CD4-positive, alpha-beta T cell treated with Interleukin-6 at 100 ng/mL for 8 hours (primary cell): ENCODE results near the gene EDEM3.

Experiments
- DNase-seq: peaks from one replicate; pipeline ENCODE4 v3.0.0-alpha.2; 2020; ENCODE audit warnings: mixed read lengths, low spot score

The EDEM3 gene

GRCh38 chr1:184673305-184673704 lies 81.4 kb downstream of the EDEM3 start:
- DNase-seq: no peak

- DNase-seq: no peak
Observed at GRCh38 chr1:184672013-184672726, 82.5 kb downstream of the EDEM3 start.

GRCh38 chr1:184669391-184669790 lies 85.3 kb downstream of the EDEM3 start:
- DNase-seq: no peak

GRCh38 chr1:184665360-184665759 lies 89.3 kb downstream of the EDEM3 start:
- DNase-seq: no peak

- DNase-seq: no peak
Observed at GRCh38 chr1:184664661-184665060, 90.0 kb downstream of the EDEM3 start.

- no peak for DNase-seq
Observed at GRCh38 chr1:184664042-184664660, 90.5 kb downstream of the EDEM3 start.

- no peak for DNase-seq
Observed at GRCh38 chr1:184661801-184662200, 92.9 kb downstream of the EDEM3 start.

GRCh38 chr1:184660462-184661191 lies 94.0 kb downstream of the EDEM3 start:
- DNase-seq: no peak

GRCh38 chr1:184658055-184658454 lies 96.6 kb downstream of the EDEM3 start:
- no peak for DNase-seq

- no peak for DNase-seq
Observed at GRCh38 chr1:184656221-184656620, 98.4 kb downstream of the EDEM3 start.

GRCh38 chr1:184655185-184655584 lies 99.5 kb downstream of the EDEM3 start:
- DNase-seq: no peak

- DNase-seq: no peak
Observed at GRCh38 chr1:184650177-184650866, 104.3 kb downstream of the EDEM3 start.

GRCh38 chr1:184649451-184649888 lies 105.2 kb downstream of the EDEM3 start:
- no peak for DNase-seq

- no peak for DNase-seq
Observed at GRCh38 chr1:184648856-184649201, 105.8 kb downstream of the EDEM3 start.

- DNase-seq: no peak
Observed at GRCh38 chr1:184648160-184648855, 106.3 kb downstream of the EDEM3 start.

- no peak for DNase-seq
Observed at GRCh38 chr1:184647471-184647870, 107.2 kb downstream of the EDEM3 start.

- DNase-seq: no peak
Observed at GRCh38 chr1:184646824-184647223, 107.8 kb downstream of the EDEM3 start.

- no peak for DNase-seq
Observed at GRCh38 chr1:184646178-184646701, 108.4 kb downstream of the EDEM3 start.

GRCh38 chr1:184644771-184645170 lies 109.9 kb downstream of the EDEM3 start:
- DNase-seq: no peak

- DNase-seq: no peak
Observed at GRCh38 chr1:184643661-184644060, 111.0 kb downstream of the EDEM3 start.

- DNase-seq: no peak
Observed at GRCh38 chr1:184641894-184642293, 112.8 kb downstream of the EDEM3 start.

GRCh38 chr1:184640505-184640904 lies 114.2 kb downstream of the EDEM3 start:
- DNase-seq: no peak
